ENCODE data around the gene ZNF646. TPM values are rescaled to one million over a fixed set of nuclear protein-coding genes. Genes with fewer than 3 reads are reported as not detected.

The ZNF646 gene
- total and polyA plus RNA-seq, 4 donors = 0.89 to 9.6 (median 4.0) TPM

- WGBS = 6% methylated on average over 27 of the region's 27 CpGs
- TF ChIP-seq NR2F2 (IDR thresholded peaks at IDR 0.05) = no peak
- no peak for TF ChIP-seq RXRA (IDR thresholded peaks at IDR 0.05)
- TF ChIP-seq FOXA2 (IDR thresholded peaks at IDR 0.05) = no peak
- TF ChIP-seq JUND (IDR thresholded peaks at IDR 0.05) = no peak
- TF ChIP-seq, protein P1, sequence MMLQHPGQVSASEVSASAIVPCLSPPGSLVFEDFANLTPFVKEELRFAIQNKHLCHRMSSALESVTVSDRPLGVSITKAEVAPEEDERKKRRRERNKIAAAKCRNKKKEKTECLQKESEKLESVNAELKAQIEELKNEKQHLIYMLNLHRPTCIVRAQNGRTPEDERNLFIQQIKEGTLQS (IDR thresholded peaks at IDR 0.05) = no peak
- TF ChIP-seq SP1 (IDR thresholded peaks at IDR 0.05) = no peak
- Histone ChIP-seq H3K27me3 (ENCODE audit: control insufficient read depth in 4 of 4, insufficient read depth in 4 of 4, low read length in 3 of 4) (no peaks in the 10 kb centered on the region), H3K9ac (ENCODE audit: low read depth in 1 of 2, low read length in 2 of 2) (peak overlapping the region; percentile 21 to 87), H3K36me3 (ENCODE audit: control insufficient read depth in 4 of 4, insufficient read depth in 3 of 4, low read depth in 1 of 4, low read length in 3 of 4) (peaks cover 4 to 11% (median 7%) of the 10 kb centered on the region in 4 donors), H3K9me3 (ENCODE audit: control insufficient read depth in 4 of 4, low read length in 3 of 4) (no peaks in the 10 kb centered on the region), H3K27ac (ENCODE audit: low read depth in 1 of 2, low read length in 2 of 2) (peak overlapping the region; percentile 97 to 98), H3K4me3 (ENCODE audit: low read depth in 1 of 3, low read length in 3 of 3) (peak overlapping the region; percentile 94 to 100 (median 100)), H3K4me1 (ENCODE audit: control insufficient read depth in 4 of 4, insufficient read depth in 4 of 4, low read length in 3 of 4) (peaks cover 0 to 26% (median 19%) of the 10 kb centered on the region in 4 donors)
- DNase-seq (ENCODE audit: low spot score) = no peak
Measured at GRCh38 chr16:31072540-31073141, 1.6 kb upstream of the ZNF646 start.

GRCh38 chr16:31073142-31073969 lies 866 bp upstream of the ZNF646 start:
- Histone ChIP-seq H3K4me1 (ENCODE audit: control insufficient read depth in 4 of 4, insufficient read depth in 4 of 4, low read length in 3 of 4) (peaks cover 0 to 26% (median 19%) of the 10 kb centered on the region in 4 donors), H3K9me3 (ENCODE audit: control insufficient read depth in 4 of 4, low read length in 3 of 4) (no peaks in the 10 kb centered on the region), H3K27ac (ENCODE audit: low read depth in 1 of 2, low read length in 2 of 2) (peak overlapping the region; percentile 97 to 98), H3K4me3 (ENCODE audit: low read depth in 1 of 3, low read length in 3 of 3) (peak overlapping the region; percentile 94 to 100 (median 100)), H3K36me3 (ENCODE audit: control insufficient read depth in 4 of 4, insufficient read depth in 3 of 4, low read depth in 1 of 4, low read length in 3 of 4) (peaks cover 4 to 18% (median 11%) of the 10 kb centered on the region in 4 donors), H3K27me3 (ENCODE audit: control insufficient read depth in 4 of 4, insufficient read depth in 4 of 4, low read length in 3 of 4) (no peaks in the 10 kb centered on the region), H3K9ac (ENCODE audit: low read depth in 1 of 2, low read length in 2 of 2) (peak overlapping the region; percentile 87 to 88)
- WGBS = under 1% methylated on average over 83 of the region's 83 CpGs
- DNase-seq (ENCODE audit: low spot score) = peak; percentile 93
- TF ChIP-seq, protein P2, sequence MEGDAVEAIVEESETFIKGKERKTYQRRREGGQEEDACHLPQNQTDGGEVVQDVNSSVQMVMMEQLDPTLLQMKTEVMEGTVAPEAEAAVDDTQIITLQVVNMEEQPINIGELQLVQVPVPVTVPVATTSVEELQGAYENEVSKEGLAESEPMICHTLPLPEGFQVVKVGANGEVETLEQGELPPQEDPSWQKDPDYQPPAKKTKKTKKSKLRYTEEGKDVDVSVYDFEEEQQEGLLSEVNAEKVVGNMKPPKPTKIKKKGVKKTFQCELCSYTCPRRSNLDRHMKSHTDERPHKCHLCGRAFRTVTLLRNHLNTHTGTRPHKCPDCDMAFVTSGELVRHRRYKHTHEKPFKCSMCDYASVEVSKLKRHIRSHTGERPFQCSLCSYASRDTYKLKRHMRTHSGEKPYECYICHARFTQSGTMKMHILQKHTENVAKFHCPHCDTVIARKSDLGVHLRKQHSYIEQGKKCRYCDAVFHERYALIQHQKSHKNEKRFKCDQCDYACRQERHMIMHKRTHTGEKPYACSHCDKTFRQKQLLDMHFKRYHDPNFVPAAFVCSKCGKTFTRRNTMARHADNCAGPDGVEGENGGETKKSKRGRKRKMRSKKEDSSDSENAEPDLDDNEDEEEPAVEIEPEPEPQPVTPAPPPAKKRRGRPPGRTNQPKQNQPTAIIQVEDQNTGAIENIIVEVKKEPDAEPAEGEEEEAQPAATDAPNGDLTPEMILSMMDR (IDR thresholded peaks at IDR 0.05; ENCODE audit: low read depth, low read length, missing input control) = no peak
- TF ChIP-seq EGR1 (IDR thresholded peaks at IDR 0.05; ENCODE audit: low read depth in 2 of 2) (peak; percentile 8 to 33), RAD21 (IDR thresholded peaks at IDR 0.05) (peak in 1 of 2 donors; percentile 21)

DNA sequence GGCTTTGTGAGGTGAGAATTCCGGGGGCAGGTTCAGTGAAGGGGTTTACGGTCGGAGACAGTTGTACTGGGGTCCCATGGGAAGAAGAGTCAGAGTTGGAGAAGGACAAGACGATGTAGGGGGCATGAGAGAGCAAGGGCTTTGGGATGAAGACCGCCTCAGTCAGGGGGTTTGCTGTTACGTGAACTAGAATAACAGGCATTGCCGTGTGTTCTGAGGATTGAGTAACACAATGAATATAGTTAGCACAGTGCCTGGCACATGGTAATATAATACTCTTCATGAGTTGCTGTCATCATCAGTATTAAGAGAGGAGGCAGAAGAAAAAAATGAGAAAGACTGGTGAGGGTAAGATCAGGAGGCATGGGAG lies 577 bp downstream of the ZNF646 start:
- peak overlapping the region; percentile 97 to 98 for H3K27ac ChIP-seq (ENCODE audit: low read depth in 1 of 2, low read length in 2 of 2)
- no peaks in the 10 kb centered on the region for H3K27me3 ChIP-seq (ENCODE audit: control insufficient read depth in 4 of 4, insufficient read depth in 4 of 4, low read length in 3 of 4)
- H3K9me3 ChIP-seq (ENCODE audit: control insufficient read depth in 4 of 4, low read length in 3 of 4) = no peaks in the 10 kb centered on the region
- TF ChIP-seq HNF4G (IDR thresholded peaks at IDR 0.05) (no peak), REST (IDR thresholded peaks at IDR 0.05) (no peak), NR2F2 (IDR thresholded peaks at IDR 0.05) (no peak)
- TF ChIP-seq, protein P1 (IDR thresholded peaks at IDR 0.05) = no peak
- peaks cover 0 to 26% (median 19%) of the 10 kb centered on the region in 4 donors for H3K4me1 ChIP-seq (ENCODE audit: control insufficient read depth in 4 of 4, insufficient read depth in 4 of 4, low read length in 3 of 4)
- peak overlapping the region; percentile 67 to 87 for H3K9ac ChIP-seq (ENCODE audit: low read depth in 1 of 2, low read length in 2 of 2)
- WGBS = 1% methylated on average over 7 of the region's 7 CpGs
- DNase-seq (ENCODE audit: low spot score) = no peak
- peak overlapping the region; percentile 94 to 100 (median 100) for H3K4me3 ChIP-seq (ENCODE audit: low read depth in 1 of 3, low read length in 3 of 3)
- peaks cover 4 to 31% (median 14%) of the 10 kb centered on the region in 4 donors for H3K36me3 ChIP-seq (ENCODE audit: control insufficient read depth in 4 of 4, insufficient read depth in 3 of 4, low read depth in 1 of 4, low read length in 3 of 4)

Data from liver (tissue), 9 donors.